ENCODE results near the gene SNAI1. TPM values are rescaled to one million over a fixed set of nuclear protein-coding genes. Genes with fewer than 3 reads are reported as not detected.
"Not testable (repeated sequence)": the region's sequence is repeated elsewhere in the genome, so short reads cannot be mapped to it uniquely, and the experiment has no call there.

The SNAI1 gene
- total and polyA plus RNA-seq, 2 donors (not counting 1 experiment from before 2014, with no cell fraction given), result 0.66 to 1.4 TPM

DNA sequence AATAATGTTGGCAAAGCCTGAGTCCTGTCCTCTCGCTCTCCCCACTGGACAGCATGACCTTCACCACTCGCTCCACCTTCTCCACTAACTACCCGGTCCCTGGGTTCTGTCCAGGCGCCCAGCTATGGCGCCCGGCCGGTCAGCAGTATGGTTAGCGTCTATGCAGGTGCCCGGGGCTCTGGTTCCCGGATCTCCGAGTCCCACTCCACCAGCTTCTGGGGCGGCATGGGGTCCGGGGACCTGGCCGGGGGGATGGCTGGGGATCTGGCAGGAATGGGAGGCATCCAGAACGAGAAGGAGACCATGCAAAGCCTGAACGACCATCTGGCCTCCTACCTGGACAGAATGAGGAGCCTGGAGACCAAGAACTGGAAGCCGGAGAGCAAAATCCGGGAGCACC is 26.1 kb upstream of the SNAI1 start:
- H4K20me1 ChIP-seq (ENCODE audit: control insufficient read depth, extremely low read depth, insufficient read depth, low read length), result no peaks in the 10 kb centered on the region
- H3K9me3 ChIP-seq (ENCODE audit: control insufficient read depth, insufficient read depth, low read depth, low read length), result no peaks in the 10 kb centered on the region
- no peak overlapping the region for H2AFZ ChIP-seq (ENCODE audit: low read length)
- H3K4me3 ChIP-seq (replicated peaks in 1 of 4; ENCODE audit: control extremely low read depth in 1 of 4, insufficient read depth in 1 of 4, low read depth in 3 of 4, low read length in 4 of 4), result no peak overlapping the region
- H3K9ac ChIP-seq (ENCODE audit: insufficient read depth, low read length), result no peak overlapping the region
- H3K27me3 ChIP-seq (ENCODE audit: control insufficient read depth, insufficient read depth, low read length), result no peaks in the 10 kb centered on the region
- H3K36me3 ChIP-seq (ENCODE audit: control insufficient read depth, insufficient read depth, low read length), result peaks cover 18% of the 10 kb centered on the region
- no peak for TF ChIP-seq EZH2 (IDR thresholded peaks at IDR 0.05; ENCODE audit: low read length, missing control alignments)
- TF ChIP-seq, protein P1, sequence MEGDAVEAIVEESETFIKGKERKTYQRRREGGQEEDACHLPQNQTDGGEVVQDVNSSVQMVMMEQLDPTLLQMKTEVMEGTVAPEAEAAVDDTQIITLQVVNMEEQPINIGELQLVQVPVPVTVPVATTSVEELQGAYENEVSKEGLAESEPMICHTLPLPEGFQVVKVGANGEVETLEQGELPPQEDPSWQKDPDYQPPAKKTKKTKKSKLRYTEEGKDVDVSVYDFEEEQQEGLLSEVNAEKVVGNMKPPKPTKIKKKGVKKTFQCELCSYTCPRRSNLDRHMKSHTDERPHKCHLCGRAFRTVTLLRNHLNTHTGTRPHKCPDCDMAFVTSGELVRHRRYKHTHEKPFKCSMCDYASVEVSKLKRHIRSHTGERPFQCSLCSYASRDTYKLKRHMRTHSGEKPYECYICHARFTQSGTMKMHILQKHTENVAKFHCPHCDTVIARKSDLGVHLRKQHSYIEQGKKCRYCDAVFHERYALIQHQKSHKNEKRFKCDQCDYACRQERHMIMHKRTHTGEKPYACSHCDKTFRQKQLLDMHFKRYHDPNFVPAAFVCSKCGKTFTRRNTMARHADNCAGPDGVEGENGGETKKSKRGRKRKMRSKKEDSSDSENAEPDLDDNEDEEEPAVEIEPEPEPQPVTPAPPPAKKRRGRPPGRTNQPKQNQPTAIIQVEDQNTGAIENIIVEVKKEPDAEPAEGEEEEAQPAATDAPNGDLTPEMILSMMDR (conservative IDR thresholded peaks at IDR 0.05 in 1 of 2, IDR thresholded peaks at IDR 0.05 in 1 of 2; ENCODE audit: low read depth in 1 of 2, low read length in 2 of 2), result no peak
- H3K27ac ChIP-seq (ENCODE audit: insufficient read depth, low read length), result no peak overlapping the region
- peaks cover 6% of the 10 kb centered on the region for H3K4me1 ChIP-seq (ENCODE audit: control insufficient read depth, extremely low read depth, insufficient read depth, low read length)
- DNase-seq (ENCODE audit: low read depth in 2 of 2), result no peak
- H3K79me2 ChIP-seq (ENCODE audit: control insufficient read depth, insufficient read depth, low read length), result peaks cover 5% of the 10 kb centered on the region
- no peak overlapping the region for H3K4me2 ChIP-seq (ENCODE audit: extremely low read depth, insufficient read depth, low read length)

DNA sequence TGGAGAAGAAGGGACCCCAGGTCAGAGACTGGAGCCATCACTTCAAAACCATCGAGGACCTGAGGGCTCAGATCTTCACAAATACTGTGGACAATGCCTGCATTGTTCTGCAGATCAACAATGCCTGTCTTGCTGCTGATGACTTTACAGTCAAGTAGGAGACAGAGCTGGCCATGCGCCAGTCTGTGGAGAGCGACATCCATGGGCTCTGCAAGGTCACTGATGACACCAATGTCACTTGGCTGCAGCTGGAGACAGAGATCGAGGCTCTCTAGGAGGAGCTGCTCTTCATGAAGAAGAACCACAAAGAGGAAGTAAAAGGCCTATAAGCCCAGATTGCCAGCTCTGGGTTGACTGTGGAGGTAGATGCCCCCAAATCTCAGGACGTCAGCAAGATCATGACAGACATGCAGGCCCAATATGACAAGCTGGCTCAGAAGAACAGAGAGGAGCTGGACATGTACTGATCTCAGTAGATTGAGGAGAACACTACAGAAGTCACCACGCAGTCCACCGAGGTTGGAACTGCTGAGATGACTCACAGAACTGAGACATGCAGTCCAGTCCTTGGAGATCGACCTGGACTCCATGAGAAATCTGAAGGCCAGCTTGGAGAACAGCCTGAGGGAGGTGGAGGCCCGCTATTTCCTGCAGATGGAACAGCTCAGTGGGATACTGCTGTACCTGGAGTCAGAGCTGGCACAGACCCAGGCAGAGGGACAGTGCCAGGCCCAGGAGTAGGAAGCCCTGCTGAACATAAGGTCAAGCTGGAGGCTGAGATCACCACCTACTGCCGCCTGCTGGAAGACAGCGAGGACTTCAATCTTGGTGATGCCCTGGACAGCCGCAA is 25.5 kb upstream of the SNAI1 start:
- not testable (repeated sequence) for H3K79me2 ChIP-seq (ENCODE audit: control insufficient read depth, insufficient read depth, low read length); H3K9me3 ChIP-seq (ENCODE audit: control insufficient read depth, insufficient read depth, low read depth, low read length); H3K4me1 ChIP-seq (ENCODE audit: control insufficient read depth, extremely low read depth, insufficient read depth, low read length); H4K20me1 ChIP-seq (ENCODE audit: control insufficient read depth, extremely low read depth, insufficient read depth, low read length); H3K4me2 ChIP-seq (ENCODE audit: extremely low read depth, insufficient read depth, low read length); H3K27me3 ChIP-seq (ENCODE audit: control insufficient read depth, insufficient read depth, low read length); H2AFZ ChIP-seq (ENCODE audit: low read length); H3K27ac ChIP-seq (ENCODE audit: insufficient read depth, low read length); H3K4me3 ChIP-seq (replicated peaks in 1 of 4; ENCODE audit: control extremely low read depth in 1 of 4, insufficient read depth in 1 of 4, low read depth in 3 of 4, low read length in 4 of 4); DNase-seq (ENCODE audit: low read depth in 2 of 2); H3K9ac ChIP-seq (ENCODE audit: insufficient read depth, low read length)
- peaks cover 14% of the 10 kb centered on the region for H3K36me3 ChIP-seq (ENCODE audit: control insufficient read depth, insufficient read depth, low read length)

DNA sequence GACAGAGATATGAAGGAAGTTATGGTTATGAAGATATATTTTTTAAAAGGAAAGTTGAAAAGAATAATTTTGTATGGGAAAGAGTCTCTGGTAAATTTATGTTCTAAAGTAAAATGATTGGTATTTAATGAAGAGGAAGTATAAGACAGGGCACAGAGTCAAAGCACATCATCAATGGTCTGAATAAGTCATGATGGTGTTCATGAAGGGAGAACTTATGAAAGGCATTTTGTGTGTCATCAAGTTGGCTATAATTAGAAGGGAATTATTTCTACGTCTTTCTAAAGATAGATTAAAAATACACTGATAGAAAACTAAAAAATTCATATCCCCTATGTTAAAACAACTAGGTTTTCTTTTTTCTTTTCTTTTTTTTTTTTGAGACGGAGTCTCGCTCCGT is 21.4 kb upstream of the SNAI1 start:
- no peaks in the 10 kb centered on the region for H3K9me3 ChIP-seq (ENCODE audit: control insufficient read depth, insufficient read depth, low read depth, low read length)
- no peak overlapping the region for H2AFZ ChIP-seq (ENCODE audit: low read length)
- H3K4me1 ChIP-seq (ENCODE audit: control insufficient read depth, extremely low read depth, insufficient read depth, low read length), result no peaks in the 10 kb centered on the region
- H3K36me3 ChIP-seq (ENCODE audit: control insufficient read depth, insufficient read depth, low read length), result no peaks in the 10 kb centered on the region
- H3K27me3 ChIP-seq (ENCODE audit: control insufficient read depth, insufficient read depth, low read length), result no peaks in the 10 kb centered on the region
- no peaks in the 10 kb centered on the region for H3K79me2 ChIP-seq (ENCODE audit: control insufficient read depth, insufficient read depth, low read length)
- no peak overlapping the region for H3K9ac ChIP-seq (ENCODE audit: insufficient read depth, low read length)
- no peak overlapping the region for H3K4me3 ChIP-seq (replicated peaks in 1 of 4; ENCODE audit: control extremely low read depth in 1 of 4, insufficient read depth in 1 of 4, low read depth in 3 of 4, low read length in 4 of 4)
- DNase-seq (ENCODE audit: low read depth in 2 of 2), result no peak
- no peaks in the 10 kb centered on the region for H4K20me1 ChIP-seq (ENCODE audit: control insufficient read depth, extremely low read depth, insufficient read depth, low read length)
- no peak overlapping the region for H3K4me2 ChIP-seq (ENCODE audit: extremely low read depth, insufficient read depth, low read length)
- TF ChIP-seq, protein P1 (conservative IDR thresholded peaks at IDR 0.05 in 1 of 2, IDR thresholded peaks at IDR 0.05 in 1 of 2; ENCODE audit: low read depth in 1 of 2, low read length in 2 of 2), result no peak
- TF ChIP-seq EZH2 (IDR thresholded peaks at IDR 0.05; ENCODE audit: low read length, missing control alignments), result no peak
- H3K27ac ChIP-seq (ENCODE audit: insufficient read depth, low read length), result no peak overlapping the region
